ENCODE data around the gene ANO8.
"Not testable (repeated sequence)": the region's sequence is repeated elsewhere in the genome, so short reads cannot be mapped to it uniquely, and the experiment has no call there.

Gene ANO8

DNA sequence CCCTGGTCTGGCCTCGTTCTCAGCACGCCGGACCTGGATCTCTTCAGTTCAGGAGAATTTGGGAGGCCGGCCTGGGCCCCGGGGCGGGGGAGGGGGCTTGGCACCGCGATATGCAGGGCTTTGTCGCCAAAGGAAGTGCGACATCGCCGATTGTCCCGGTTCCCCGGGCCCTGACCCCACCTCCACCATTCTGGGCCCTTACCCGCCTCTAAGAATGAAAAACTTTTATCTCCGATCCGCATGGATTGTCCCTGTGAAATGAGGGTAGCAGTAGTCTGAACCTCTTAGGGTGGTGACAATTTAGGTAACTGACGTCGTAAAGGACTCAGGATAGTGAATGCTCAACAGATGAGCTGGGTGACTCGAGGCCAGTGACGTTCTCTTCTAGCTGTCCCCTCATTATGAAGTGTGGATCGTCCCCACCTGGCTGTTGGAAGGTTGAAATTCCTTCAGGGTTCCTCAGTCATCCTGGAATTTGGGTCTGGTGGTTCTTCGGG lies 24.6 kb downstream of the ANO8 start:
- no peak for DNase-seq (ENCODE audit: low spot score)

GRCh38 chr19:17309198-17309964 lies 25.3 kb downstream of the ANO8 start, which contains the start of gene DDA1:
Gene DDA1, plus strand, starts transcription at chr19:17309563. Its CDS starts 92 bp downstream, at chr19:17309655.
- peak; percentile 99 for DNase-seq (ENCODE audit: low spot score)

DNA sequence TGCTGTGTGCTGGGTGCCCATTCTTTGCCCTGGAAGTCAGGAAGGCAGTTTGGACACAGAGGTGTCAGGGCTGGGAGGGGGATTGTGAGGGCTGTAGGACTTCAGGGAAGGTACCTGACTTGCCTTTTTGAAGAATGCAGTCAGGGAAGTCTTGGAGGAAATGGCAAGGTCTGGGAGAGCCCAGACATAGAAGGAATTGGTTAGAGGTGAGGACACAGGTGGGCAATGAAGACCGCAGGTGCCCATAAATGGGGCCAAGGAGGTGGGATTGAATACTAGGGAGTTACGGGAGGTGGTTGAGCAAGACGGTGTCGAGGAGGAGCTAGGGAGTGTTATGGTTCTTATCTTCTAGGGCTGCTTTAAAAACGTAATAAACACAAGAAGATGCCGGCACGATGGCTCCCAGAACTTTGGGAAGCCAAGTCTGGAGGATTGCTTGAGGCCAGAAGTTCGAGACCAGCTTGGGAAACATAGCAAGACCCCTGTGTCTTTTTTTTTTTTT lies 26.7 kb downstream of the ANO8 start:
- DNase-seq (ENCODE audit: low spot score): no peak

DNA sequence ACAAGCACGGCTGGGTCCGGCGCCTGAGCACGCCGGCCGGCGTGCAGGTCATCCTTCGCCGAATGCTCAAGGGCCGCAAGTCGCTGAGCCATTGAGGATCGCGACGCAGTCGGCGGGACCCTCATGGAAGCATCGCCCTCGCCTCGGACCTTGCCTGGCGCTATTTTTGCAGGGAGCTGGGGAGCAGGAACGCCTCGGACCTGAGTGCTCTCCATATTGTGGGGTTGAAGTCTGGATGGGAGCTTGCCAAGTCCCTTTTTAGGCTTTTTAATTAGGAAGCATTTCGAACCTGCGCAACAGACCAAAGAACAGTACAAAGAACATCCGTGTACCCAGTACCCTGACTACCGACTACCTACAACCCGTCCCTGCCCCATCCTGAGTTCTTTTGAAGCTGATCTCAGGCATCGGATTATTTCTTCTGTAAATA lies 28.4 kb downstream of the ANO8 start:
- DNase-seq (ENCODE audit: low spot score): no peak

DNA sequence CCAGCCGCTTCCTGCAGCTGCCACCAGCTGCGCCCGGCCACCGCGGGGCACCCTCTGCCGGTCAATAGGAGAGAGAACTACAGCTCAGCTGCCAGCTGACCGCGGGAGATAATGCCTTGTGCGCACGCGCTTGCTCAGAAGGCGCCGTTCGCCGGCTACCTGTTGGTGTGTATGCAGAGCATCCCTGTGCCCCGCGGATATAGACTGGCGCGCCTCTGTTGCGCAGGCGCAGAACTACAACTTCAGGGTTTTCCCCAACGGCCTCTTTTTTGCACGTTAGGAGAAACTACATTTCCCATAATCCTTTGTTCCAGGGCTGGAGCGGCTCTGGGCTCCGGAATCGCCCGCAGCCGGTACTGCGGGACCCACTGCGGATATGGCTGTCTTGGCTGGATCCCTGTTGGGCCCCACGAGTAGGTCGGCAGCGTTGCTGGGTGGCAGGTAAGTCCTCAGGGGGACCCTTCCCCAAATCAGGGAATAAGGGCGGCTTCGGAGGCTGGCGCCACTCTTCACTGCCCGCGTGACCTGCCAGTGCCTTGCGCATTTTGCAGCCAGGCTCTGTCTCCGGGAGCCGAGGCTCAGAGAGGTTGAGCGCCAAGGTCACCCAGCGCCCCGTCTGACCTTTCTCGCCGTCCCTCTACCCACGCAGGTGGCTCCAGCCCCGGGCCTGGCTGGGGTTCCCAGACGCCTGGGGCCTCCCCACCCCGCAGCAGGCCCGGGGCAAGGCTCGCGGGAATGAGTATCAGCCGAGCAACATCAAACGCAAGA lies 29.0 kb downstream of the ANO8 start, which contains the start of gene MRPL34:
TSS of gene MRPL34 (plus strand) at position 356 of the 768 bp plus-strand sequence. CDS start at position 377, 21 bp downstream.
- DNase-seq (ENCODE audit: low spot score): peak; percentile 98

- no peak for DNase-seq (ENCODE audit: low spot score)
Observed at GRCh38 chr19:17305216-17305516, 29.5 kb downstream of the ANO8 start.

GRCh38 chr19:17304386-17305215 lies 30.1 kb downstream of the ANO8 start:
- no peak for DNase-seq (ENCODE audit: low spot score)

DNA sequence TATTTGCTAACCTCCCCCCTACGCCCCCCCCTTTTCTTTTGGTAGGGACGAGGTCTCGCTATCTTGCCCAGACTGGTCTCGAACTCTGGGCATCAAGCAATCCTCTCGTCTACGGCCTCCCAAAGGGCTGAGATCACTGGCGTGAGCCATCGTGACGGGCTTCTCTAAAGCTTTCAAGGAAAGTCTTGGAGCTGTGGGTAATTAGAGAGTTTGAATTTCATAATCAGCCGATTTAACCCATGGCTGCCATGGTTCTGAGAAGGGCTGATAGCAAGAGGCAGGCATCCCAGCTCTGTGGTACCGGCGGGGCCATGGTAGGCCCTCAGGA lies 30.8 kb downstream of the ANO8 start:
- no peak for DNase-seq (ENCODE audit: low spot score)

DNA sequence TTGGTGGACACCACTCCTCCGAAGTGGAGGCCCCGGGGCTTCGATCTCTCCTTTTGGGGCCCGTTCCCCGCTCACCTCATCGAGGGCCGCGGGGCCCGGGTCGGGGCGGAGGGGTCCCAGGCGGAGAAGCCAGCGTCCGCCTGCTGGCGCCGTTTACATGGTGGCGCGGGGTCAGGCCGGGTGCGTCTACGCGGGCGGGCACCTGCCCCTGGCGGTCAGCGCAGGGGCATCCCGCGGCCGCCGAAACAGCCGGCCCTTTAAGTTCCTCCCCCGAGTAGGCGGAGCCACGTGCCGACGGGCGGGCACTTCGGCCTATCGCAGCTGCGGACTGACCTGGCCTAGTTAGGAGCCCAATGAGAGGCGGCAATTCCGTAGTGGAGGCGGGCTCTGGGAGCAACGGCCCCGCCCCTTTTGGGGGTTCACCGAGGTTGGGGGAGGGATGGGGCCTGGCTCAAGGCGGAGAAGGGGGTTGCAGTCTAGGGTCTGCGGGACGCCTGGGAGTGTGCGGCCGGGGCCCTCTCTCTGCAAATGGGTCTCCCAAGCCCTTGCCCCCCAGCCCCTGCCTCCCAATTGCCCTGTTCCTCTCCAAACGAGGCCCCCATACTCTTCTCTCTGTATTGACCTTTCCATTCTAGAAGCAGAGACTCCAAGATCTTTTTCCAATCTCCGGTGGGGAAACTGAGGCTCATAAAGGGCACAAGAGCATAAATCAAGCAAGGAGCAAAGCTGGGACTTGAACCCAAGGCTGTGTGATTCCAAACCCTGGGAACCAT lies 31.3 kb downstream of the ANO8 start, which contains the start of gene ABHD8:
TSS of gene ABHD8 (minus strand) at position 259 of the 773 bp plus-strand sequence. CDS start 1,809 bp downstream, outside the sequence.
- peak; percentile 85 for DNase-seq (ENCODE audit: low spot score)

- DNase-seq (ENCODE audit: low spot score): no peak
Observed at GRCh38 chr19:17302391-17303166, 32.1 kb downstream of the ANO8 start.

- DNase-seq (ENCODE audit: low spot score): no peak
Observed at GRCh38 chr19:17300992-17301619, 33.5 kb downstream of the ANO8 start.

DNA sequence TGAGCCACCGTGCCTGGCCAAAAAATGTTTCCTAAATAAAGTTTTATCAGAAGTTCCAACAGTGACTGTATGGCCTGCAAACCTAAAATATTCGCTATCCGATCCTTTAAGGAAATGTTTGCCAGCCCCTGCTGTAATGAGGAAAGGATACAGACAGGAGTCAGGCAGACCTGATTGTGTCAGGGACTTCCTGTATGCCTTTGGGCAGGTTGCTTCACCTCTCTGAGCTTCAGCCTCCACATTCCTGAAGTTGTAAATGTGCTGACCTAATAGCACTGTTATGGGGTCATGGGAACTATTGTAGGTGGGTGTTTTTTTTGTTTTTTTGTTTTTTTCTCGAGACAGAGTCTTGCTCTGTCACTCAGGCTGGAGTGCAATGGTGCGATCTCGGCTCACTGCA lies 37.7 kb downstream of the ANO8 start:
- no peak for DNase-seq (ENCODE audit: low spot score)

GRCh38 chr19:17296273-17296672 lies 38.4 kb downstream of the ANO8 start:
- peak; percentile 35 for DNase-seq (ENCODE audit: low spot score)

- DNase-seq (ENCODE audit: low spot score): not testable (repeated sequence)
Observed at GRCh38 chr19:17295551-17295950, 39.1 kb downstream of the ANO8 start.

GRCh38 chr19:17294051-17294891 lies 40.4 kb downstream of the ANO8 start:
- DNase-seq (ENCODE audit: low spot score): peak; percentile 84

DNA sequence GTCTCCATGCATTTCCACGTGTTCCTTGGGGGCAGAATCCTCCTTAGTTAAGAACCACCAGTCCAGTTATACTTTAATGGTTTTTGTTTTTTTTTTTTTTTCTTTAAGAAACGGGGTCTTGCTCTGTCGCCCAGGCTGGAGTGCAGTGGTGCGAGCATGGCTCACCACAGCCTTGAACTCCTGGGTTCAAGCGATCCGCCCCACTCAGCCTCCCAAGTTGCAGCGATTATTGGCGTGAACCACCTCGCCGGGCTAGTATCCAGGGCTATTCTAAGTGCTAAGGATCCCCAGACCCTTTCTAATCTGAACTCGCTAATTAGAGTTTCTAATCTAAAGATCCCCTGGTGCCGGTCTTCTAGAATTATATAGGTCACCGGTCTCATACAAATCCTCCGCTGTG lies 41.0 kb downstream of the ANO8 start:
- no peak for DNase-seq (ENCODE audit: low spot score)

- DNase-seq (ENCODE audit: low spot score): peak; percentile 96
Observed at GRCh38 chr19:17292301-17293074, 42.2 kb downstream of the ANO8 start.

DNA sequence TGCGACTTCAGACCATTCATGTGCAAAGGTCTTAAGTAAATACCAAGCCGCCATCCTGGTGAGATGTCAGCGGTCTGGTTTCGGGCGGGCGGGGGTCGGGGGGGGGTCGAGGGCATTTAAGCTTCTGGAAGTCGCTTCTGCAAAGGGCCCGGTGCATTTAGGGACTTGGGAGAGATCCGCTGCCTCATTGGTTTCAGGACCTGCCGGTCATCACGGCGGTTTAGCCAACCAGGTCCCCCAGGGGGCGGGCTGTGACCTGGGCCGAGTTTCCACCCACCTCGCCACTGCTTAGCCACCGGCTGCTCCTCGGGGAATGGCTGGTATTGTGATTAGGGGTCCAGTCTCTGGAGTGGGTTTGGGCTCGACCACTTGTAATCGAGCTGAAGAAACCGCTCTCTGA lies 45.2 kb downstream of the ANO8 start:
- DNase-seq (ENCODE audit: low spot score): peak; percentile 52
